ENCODE measurements around the gene HMBS.

The HMBS gene

DNA sequence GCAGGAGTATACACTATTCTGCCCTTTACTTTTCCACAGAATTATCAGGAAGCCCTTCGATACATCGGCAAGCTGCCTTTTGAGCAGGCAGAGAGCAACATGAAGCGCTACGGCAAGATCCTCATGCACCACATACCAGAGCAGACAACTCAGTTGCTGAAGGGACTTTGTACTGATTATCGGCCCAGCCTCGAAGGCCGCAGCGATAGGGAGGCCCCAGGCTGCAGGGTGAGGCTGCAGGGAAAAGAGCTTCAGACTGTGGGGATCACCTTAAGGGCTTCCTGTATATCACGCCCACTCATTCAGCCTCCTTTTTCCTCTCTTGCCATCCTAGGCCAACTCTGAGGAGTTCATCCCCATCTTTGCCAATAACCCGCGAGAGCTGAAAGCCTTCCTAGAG, 6.8 kb upstream of the HMBS start:
- no peak for DNase-seq

DNA sequence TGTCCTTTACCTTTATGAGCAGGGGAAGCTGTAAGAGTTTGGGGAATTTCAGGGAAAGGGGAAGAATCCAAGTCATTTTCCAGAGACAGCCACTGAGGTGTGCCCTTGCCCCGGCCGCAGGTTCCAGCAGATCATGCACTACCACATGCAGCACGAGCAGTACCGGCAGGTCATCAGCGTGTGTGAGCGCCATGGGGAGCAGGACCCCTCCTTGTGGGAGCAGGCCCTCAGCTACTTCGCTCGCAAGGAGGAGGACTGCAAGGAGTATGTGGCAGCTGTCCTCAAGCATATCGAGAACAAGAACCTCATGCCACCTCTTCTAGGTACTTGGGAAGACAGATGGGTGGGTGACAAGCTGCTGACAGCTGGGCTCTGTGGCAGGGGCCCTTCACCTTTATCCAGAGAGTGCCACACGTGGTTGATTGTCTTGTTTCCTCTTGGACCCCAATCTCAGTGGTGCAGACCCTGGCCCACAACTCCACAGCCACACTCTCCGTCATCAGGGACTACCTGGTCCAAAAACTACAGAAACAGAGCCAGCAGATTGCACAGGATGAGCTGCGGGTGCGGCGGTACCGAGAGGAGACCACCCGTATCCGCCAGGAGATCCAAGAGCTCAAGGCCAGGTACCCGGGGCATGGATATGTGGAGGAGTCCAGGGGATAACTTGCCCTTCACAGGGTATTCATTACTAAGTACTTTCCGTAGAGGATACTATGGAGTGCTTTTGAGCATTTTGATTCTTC, 5.8 kb upstream of the HMBS start:
- no peak for DNase-seq

- DNase-seq, result no peak
Observed at GRCh38 chr11:119081682-119082260, 2.9 kb upstream of the HMBS start.

DNA sequence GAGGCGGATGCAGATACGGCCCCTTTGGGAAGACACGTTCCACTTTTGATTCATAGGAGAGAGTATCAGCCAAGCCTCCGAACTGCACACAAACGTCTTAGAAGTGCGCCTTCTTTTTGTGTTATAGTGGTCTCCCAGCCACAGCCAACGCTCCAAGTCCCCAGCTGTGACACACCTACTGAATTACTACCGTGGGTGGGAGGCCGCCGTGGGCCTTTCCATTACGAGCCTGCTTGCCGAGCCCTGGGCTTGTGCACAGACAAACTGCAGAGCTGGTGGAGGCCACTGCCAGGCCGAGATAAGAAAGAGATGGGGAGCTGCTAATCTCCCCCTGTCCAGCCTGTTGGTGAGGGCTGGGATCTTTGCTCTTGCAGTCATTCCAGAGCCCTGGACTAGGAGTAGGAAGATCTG, 761 bp downstream of the HMBS start:
- no peak for DNase-seq

- no peak for DNase-seq
Observed at GRCh38 chr11:119087123-119087522, 2.4 kb downstream of the HMBS start.

DNA sequence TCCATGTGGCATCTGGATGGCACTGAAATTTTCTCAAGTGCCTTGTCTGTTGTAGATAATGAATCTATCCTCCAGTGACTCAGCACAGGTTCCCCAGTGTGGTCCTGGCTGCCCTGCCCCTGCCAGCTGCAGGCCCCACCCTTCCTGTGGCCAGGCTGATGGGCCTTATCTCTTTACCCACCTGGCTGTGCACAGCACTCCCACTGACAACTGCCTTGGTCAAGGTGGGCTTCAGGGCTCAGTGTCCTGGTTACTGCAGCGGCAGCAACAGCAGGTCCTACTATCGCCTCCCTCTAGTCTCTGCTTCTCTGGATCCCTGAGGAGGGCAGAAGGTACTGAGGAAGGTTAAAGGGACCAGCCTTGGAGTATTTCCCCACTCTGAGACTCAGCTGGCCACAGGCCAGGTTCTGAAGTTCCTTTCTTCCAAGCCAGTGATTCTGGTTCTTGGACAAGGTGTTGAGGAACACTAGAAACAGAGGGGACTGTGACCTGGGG, 3.1 kb downstream of the HMBS start:
- no peak for DNase-seq

- no peak for DNase-seq
Observed at GRCh38 chr11:119088406-119088805, 3.7 kb downstream of the HMBS start.

DNA sequence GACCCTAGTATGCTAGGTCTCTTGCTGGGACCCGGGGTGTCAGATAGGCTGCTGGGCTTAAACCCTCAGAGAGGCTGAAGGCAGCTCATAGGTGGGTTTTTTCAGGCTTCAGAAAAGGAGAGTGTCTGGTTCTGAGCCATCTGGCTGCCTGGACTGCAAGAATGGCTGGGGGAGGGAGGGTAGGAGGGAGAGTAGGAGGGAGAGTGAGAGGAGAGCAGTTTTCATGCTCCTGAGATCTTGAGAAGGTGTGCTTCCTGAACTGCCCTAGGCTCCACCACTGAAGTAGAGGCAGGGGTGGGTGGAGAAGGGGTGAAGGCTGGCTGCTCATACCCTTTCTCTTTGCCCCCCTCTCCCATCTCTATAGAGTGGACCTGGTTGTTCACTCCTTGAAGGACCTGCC, 4.6 kb downstream of the HMBS start:
- DNase-seq, result no peak

GRCh38 chr11:119091178-119091577, 6.5 kb downstream of the HMBS start:
- DNase-seq, result no peak

GRCh38 chr11:119091966-119092879, 7.5 kb downstream of the HMBS start:
- no peak for DNase-seq

DNA sequence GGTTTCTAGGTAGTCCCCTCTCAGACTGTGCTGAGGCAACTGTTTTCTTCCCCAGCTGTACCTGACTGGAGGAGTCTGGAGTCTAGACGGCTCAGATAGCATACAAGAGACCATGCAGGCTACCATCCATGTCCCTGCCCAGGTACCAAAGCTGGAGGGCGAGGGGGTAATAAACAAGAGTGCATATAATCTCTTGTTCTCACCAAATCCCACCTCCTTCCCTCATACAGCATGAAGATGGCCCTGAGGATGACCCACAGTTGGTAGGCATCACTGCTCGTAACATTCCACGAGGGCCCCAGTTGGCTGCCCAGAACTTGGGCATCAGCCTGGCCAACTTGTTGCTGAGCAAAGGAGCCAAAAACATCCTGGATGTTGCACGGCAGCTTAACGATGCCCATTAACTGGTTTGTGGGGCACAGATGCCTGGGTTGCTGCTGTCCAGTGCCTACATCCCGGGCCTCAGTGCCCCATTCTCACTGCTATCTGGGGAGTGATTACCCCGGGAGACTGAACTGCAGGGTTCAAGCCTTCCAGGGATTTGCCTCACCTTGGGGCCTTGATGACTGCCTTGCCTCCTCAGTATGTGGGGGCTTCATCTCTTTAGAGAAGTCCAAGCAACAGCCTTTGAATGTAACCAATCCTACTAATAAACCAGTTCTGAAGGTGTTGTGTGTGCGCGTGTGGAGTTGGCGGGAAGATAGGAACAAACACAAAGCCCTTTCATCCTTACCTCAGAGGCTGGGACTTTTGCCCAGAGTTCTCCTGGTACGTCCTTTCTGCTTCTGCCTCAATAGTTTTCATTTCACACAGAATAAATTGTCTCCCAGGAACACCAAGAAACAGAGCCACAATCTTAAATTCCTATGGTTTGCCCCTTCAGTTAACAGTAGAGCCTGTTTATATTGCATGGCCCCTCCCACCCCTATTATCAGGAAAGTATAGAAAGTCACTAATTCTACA, 8.5 kb downstream of the HMBS start:
- DNase-seq, result no peak

DNA sequence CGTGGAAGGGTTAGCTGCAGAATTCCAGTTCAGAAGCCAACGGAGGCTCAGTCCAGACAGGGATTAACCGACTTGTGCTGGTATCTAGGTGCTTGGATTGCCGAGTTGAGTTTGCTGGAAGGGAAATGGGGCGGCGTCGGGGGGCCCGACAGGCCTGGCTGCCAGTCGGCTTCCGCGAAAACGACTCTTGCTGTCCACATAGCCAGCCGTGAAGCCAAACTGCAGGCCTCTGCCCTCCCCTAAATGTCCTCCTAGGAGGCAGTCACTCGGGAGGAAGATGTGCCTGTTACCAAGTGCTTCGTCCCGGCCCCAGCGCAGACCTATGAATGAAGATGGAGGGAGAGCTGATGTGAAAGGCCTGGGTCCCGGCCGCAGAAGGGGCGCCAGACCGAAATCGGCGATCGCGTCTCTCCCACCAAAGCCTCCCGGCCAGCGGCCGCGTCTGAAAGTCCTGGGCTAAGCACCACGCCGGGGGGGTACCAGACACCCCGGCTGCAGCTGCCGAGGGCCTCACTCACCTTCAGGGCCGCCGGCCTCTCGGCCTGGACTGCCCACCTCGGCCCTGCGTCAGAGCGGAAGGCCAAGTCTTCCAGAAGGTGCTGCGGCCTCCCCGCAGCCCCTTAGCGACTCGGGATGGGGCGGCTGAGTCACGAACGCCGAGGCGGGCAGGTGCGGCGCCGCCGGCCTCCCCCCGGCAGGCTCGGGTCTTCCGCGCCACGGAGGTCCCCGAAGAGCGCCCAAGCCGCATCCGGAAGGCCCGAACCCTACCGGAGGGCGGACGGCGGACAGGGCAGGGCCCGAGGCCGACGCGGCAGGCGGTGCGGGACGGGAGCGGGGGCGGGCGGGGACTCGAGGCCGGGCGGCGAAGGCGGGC, 9.5 kb downstream of the HMBS start:
- no peak for DNase-seq

- DNase-seq, result peak; percentile 25
Observed at GRCh38 chr11:119094816-119095065, 10.1 kb downstream of the HMBS start.

DNA sequence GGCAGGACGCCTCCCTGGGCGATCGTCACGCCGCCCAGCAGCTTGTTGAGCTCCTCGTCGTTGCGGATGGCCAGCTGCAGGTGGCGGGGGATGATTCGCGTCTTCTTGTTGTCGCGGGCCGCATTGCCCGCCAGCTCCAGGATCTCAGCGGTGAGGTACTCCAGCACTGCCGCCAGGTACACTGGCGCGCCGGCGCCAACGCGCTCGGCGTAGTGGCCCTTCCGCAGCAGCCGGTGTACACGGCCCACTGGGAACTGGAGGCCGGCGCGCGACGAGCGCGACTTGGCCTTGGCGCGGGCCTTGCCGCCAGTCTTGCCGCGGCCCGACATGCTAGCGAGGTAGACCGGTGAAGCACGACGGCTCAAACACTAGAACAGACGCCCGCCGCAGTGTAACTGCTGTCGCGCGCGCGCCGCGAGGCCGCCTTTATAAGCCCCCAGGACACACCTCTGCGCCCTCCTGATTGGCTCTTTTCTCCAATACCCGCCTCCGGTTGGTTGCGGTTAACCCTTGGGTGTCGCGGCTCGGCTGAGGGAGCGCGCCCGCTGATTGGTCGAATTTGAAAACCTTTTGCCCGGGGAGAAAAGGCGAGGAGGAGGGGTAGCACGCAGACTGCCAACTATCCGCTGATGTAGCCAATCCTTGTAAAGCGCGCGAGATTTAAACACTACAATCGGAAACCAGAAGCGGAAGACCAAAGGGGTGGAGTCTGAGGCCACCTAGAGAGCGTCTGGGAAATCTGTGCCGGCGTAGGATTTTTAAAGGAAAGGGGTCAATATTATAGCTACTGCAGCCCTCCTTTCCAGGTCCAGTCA, 10.6 kb downstream of the HMBS start:
- peak; percentile 99 for DNase-seq

DNA sequence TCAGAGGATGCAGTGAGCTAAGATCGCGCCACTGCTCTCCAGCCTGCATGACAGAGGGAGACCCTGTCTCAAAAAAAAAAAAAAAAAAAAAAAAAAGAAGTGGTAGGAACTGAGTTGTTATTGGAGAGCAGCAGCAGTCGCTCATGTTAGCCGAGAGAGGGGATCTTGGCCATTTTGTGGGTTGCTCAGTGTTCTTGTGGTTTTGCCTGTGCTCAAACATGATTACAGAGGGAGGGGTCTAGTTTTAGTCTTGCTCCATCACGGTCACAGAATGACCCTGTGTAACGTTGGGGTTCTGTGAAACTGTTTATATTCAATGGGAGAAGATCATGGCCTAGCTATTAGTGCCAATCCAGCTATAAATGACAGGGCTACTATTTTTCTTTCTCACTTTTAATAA, 15.0 kb downstream of the HMBS start:
- DNase-seq, result no peak

DNA sequence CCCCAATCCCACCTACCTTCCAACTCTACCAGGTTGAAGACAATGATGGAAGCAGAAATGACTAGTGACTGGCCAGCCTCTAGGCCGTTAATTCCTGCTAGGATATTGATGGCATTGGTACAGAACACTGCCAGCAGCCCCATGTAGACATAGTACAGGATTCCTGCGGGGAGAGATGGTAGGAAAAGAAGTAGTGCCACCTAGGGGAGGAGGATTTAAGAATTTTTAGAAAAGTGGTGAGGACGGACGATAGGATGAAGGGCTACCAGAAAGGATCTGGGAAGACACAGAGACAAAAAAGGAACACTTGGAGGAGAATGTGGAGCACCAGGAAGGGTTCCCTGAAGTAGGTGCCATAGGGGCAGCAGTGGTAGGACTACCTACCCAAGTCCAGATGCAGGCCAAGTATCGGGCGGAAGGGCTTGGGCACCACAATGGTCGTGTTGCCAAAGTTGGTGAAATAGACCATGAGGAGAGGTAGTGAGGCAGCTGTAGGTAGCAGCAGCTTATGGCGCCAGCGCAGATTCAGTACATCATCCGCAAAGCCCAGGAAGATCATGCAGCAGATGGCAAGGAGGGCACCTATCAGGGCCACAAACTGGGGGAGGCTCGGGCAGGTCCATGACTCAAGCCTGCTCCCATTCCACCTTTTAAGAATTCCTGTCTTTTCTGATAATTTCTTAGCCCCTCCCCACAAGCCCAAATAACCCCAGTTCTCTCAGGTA, 15.7 kb downstream of the HMBS start:
- DNase-seq, result no peak

GRCh38 chr11:119100994-119101758, 16.5 kb downstream of the HMBS start:
- no peak for DNase-seq

GRCh38 chr11:119101759-119102423, 17.2 kb downstream of the HMBS start, which contains the start of gene DPAGT1:
Gene DPAGT1 (minus strand): TSS chr11:119101853. CDS start chr11:119101655, 198 bp downstream.
- DNase-seq, result peak; percentile 88
